H1 (cell line): ENCODE data around the gene C14orf132. TPM values are rescaled to one million over a fixed set of nuclear protein-coding genes. Genes with fewer than 3 reads are reported as not detected.

Experiments
- CTCF ChIA-PET: fragments of 300-600 bp; sonication (Branson Sonifier 250); formaldehyde crosslinking; loops from one replicate; lab custom pipeline; 2021; ENCODE audit not compliant: partially characterized antibody; lab: Charles Lee
- POLR2A ChIA-PET: fragments of 300-600 bp; sonication (Branson Sonifier 250); formaldehyde crosslinking; loops from one replicate; lab custom pipeline; 2021; ENCODE audit warnings: inconsistent platforms; ENCODE audit not compliant: partially characterized antibody; lab: Charles Lee
- DNase-seq, 2 experiments: peaks; one replicate each; pipeline versions ENCODE4 v3.0.0 to v3.0.0-alpha.2; 2010 to 2022; ENCODE audit warnings: low spot score in 2 of 2, low read depth in 1 of 2, mixed read lengths in 1 of 2
- FAIRE-seq: peaks from 2 replicates; lab custom pipeline; 2011; peaks lifted over from hg19 to GRCh38; lab: Jason Lieb, UNC
- H2AFZ ChIP-seq: 2 replicates; pipeline ENCODE4 v1.8.1; 2012; ENCODE audit warnings: low read length, inconsistent platforms
- H2AK5ac ChIP-seq: 2 replicates; pipeline ENCODE4 v1.6.1; 2013; ENCODE audit warnings: low read depth, low read length
- H2BK120ac ChIP-seq: replicated peaks from 2 replicates; pipeline ENCODE3; 2013; ENCODE audit warnings: low read depth, low read length, inconsistent platforms
- H2BK12ac ChIP-seq: 2 replicates; pipeline ENCODE4 v1.6.1; 2013; ENCODE audit warnings: low read depth, low read length
- H2BK15ac ChIP-seq: 2 replicates; pipeline ENCODE4 v1.6.1; 2013; ENCODE audit warnings: low read length
- H2BK20ac ChIP-seq: 2 replicates; pipeline ENCODE4 v1.6.1; 2013; ENCODE audit warnings: low read length
- H2BK5ac ChIP-seq: 2 replicates; pipeline ENCODE4 v1.6.1; 2013; ENCODE audit warnings: low read depth, low read length
- H3K14ac ChIP-seq: 2 replicates; pipeline ENCODE4 v1.6.1; 2013; ENCODE audit warnings: inconsistent platforms; ENCODE audit not compliant: insufficient read length
- H3K18ac ChIP-seq: 2 replicates; pipeline ENCODE4 v1.6.1; 2013; ENCODE audit warnings: low read length; ENCODE audit errors: extremely low read depth
- H3K23ac ChIP-seq: 2 replicates; pipeline ENCODE4 v1.6.1; 2013; ENCODE audit warnings: inconsistent platforms; ENCODE audit not compliant: insufficient read length
- H3K23me2 ChIP-seq: 2 replicates; pipeline ENCODE4 v1.6.1; 2013; ENCODE audit warnings: low read depth, low read length
- H3K27ac ChIP-seq: 2 replicates; pipeline ENCODE4 v1.6.1; 2011; ENCODE audit warnings: low read depth, low read length, inconsistent platforms
- H3K27me3 ChIP-seq, 4 experiments: replicated peaks in 1 of 4; 1 replicate in 1 of 4; 2 replicates in 3 of 4; pipeline versions ENCODE4 v1.6.1 to v1.8.1; 2011 to 2013; ENCODE audit warnings: low read length in 3 of 4, mild to moderate bottlenecking in 3 of 4, inconsistent platforms in 2 of 4, mixed read lengths in 2 of 4, moderate library complexity in 1 of 4; ENCODE audit not compliant: control insufficient read depth in 3 of 4, insufficient read depth in 3 of 4; ENCODE audit errors: extremely low read depth in 1 of 4
- H3K36me3 ChIP-seq, 4 experiments: 2 replicates each; pipeline versions ENCODE4 v1.6.1 to v1.8.1; 2011 to 2013; ENCODE audit warnings: mild to moderate bottlenecking in 4 of 4, low read length in 3 of 4, moderate library complexity in 2 of 4, control low read depth in 1 of 4, inconsistent platforms in 1 of 4; ENCODE audit not compliant: insufficient read depth in 4 of 4, control insufficient read depth in 2 of 4
- H3K4ac ChIP-seq: replicated peaks from 2 replicates; pipeline ENCODE3; 2013; ENCODE audit warnings: low read length, low read depth, mixed read lengths, inconsistent platforms; ENCODE audit not compliant: insufficient read length
- H3K4me1 ChIP-seq, 4 experiments: replicated peaks in 1 of 4; 1 replicate in 1 of 4; 2 replicates in 3 of 4; pipeline versions ENCODE4 v1.6.1 to v1.8.1; 2011 to 2013; ENCODE audit warnings: low read length in 3 of 4, inconsistent platforms in 2 of 4, mixed read lengths in 1 of 4; ENCODE audit not compliant: insufficient read depth in 4 of 4, control insufficient read depth in 3 of 4
- H3K4me2 ChIP-seq, 2 experiments: 2 replicates each; pipeline versions ENCODE4 v1.6.1 to v1.8.1; 2011 to 2013; ENCODE audit warnings: low read depth in 2 of 2, low read length in 2 of 2, control low read depth in 1 of 2, inconsistent platforms in 1 of 2, mild to moderate bottlenecking in 1 of 2; ENCODE audit not compliant: insufficient read depth in 1 of 2
- H3K4me3 ChIP-seq, 4 experiments: fragments of 200-600, 300-600 bp in 1 of 4; sonication (generic), shearing (Covaris generic), sonication (Bioruptor Twin) in 1 of 4; 2 replicates each; pipeline versions ENCODE4 v1.5.1 to v1.8.1; 2011 to 2016; ENCODE audit warnings: low read length in 4 of 4, low read depth in 3 of 4, control low read depth in 2 of 4, inconsistent platforms in 2 of 4, mild to moderate bottlenecking in 2 of 4, mixed read lengths in 1 of 4, moderate library complexity in 1 of 4; ENCODE audit not compliant: insufficient read depth in 2 of 4; ENCODE audit errors: extremely low read depth in 1 of 4
- H3K56ac ChIP-seq: replicated peaks from 2 replicates; pipeline ENCODE3; 2013; ENCODE audit warnings: low read depth, mild to moderate bottlenecking, mixed read lengths, low read length, inconsistent platforms; ENCODE audit not compliant: insufficient read length
- H3K79me1 ChIP-seq: 2 replicates; pipeline ENCODE4 v1.6.1; 2013; ENCODE audit warnings: low read depth, low read length, control low read depth
- H3K79me2 ChIP-seq, 2 experiments: 2 replicates each; pipeline versions ENCODE4 v1.6.1 to v1.8.1; 2012 to 2013; ENCODE audit warnings: low read length in 2 of 2, mild to moderate bottlenecking in 2 of 2, inconsistent platforms in 1 of 2; ENCODE audit not compliant: insufficient read depth in 2 of 2, control insufficient read depth in 1 of 2
- H3K9ac ChIP-seq, 4 experiments: replicated peaks in 1 of 4; 1 replicate in 1 of 4; 2 replicates in 3 of 4; pipeline versions ENCODE4 v1.6.1 to v1.8.1; 2011 to 2013; ENCODE audit warnings: low read depth in 3 of 4, low read length in 3 of 4, control low read depth in 2 of 4, mild to moderate bottlenecking in 2 of 4, moderate library complexity in 2 of 4, inconsistent platforms in 1 of 4; ENCODE audit errors: extremely low read depth in 1 of 4
- H3K9me3 ChIP-seq, 2 experiments: 2 replicates each; pipeline versions ENCODE4 v1.6.1 to v1.8.1; 2012 to 2013; ENCODE audit warnings: mild to moderate bottlenecking in 2 of 2, moderate library complexity in 2 of 2, control low read depth in 1 of 2, inconsistent platforms in 1 of 2, low read depth in 1 of 2, low read length in 1 of 2, mixed read lengths in 1 of 2; ENCODE audit not compliant: insufficient read depth in 2 of 2
- H4K20me1 ChIP-seq, 2 experiments: replicated peaks in 1 of 2; 2 replicates each; pipeline versions ENCODE3 to v1.8.1; 2011 to 2013; ENCODE audit warnings: inconsistent platforms in 2 of 2, low read length in 2 of 2, mild to moderate bottlenecking in 1 of 2; ENCODE audit not compliant: insufficient read depth in 2 of 2, control insufficient read depth in 1 of 2
- H4K5ac ChIP-seq: 2 replicates; pipeline ENCODE4 v1.6.1; 2013; ENCODE audit warnings: low read length, low read depth, mixed read lengths, inconsistent platforms; ENCODE audit not compliant: insufficient read length
- H4K8ac ChIP-seq: 2 replicates; pipeline ENCODE4 v1.8.0; 2013; ENCODE audit warnings: mild to moderate bottlenecking, moderate library complexity, low read length, inconsistent platforms; ENCODE audit not compliant: insufficient read depth; ENCODE audit errors: extremely low read depth
- H4K91ac ChIP-seq: replicated peaks from 2 replicates; pipeline ENCODE3; 2013; ENCODE audit warnings: low read length, mixed read lengths, inconsistent platforms; ENCODE audit not compliant: insufficient read length
- ASH2L ChIP-seq: fragments of 200-600, 300-600 bp; sonication (generic); IDR thresholded peaks from one replicate; pipeline ENCODE4 v1.7.1; 2017; ENCODE audit warnings: low read length
- ATF2 ChIP-seq: IDR thresholded peaks from 2 replicates; pipeline ENCODE4 v1.6.1; 2012; ENCODE audit warnings: low read length, inconsistent platforms
- BACH1 ChIP-seq: IDR thresholded peaks from 2 replicates; pipeline ENCODE4 v1.6.1; 2012; ENCODE audit warnings: low read length, improper control_type of control experiment
- BRCA1 ChIP-seq: IDR thresholded peaks from 2 replicates; pipeline ENCODE4 v1.6.1; 2012; ENCODE audit warnings: low read depth, low read length, improper control_type of control experiment
- CBX8 ChIP-seq: fragments of 300-800, 300-1000 bp; sonication (generic); IDR thresholded peaks from 2 replicates; pipeline ENCODE4 v1.7.1; 2016; ENCODE audit warnings: low read depth, low read length, borderline replicate concordance
- CEBPB ChIP-seq: IDR thresholded peaks from 2 replicates; pipeline ENCODE4 v1.6.1; 2012; ENCODE audit warnings: low read depth, low read length
- GABPA ChIP-seq: IDR thresholded peaks from 2 replicates; pipeline ENCODE4 v1.6.1; 2011; ENCODE audit warnings: mild to moderate bottlenecking, low read length, moderate library complexity, borderline replicate concordance; ENCODE audit not compliant: insufficient read depth
- MAX ChIP-seq: IDR thresholded peaks from 2 replicates; pipeline ENCODE4 v1.6.1; 2012; ENCODE audit warnings: inconsistent platforms
- SP1 ChIP-seq: IDR thresholded peaks from 2 replicates; pipeline ENCODE4 v1.6.1; 2011; ENCODE audit warnings: low read depth, low read length
- TBP ChIP-seq: IDR thresholded peaks from 2 replicates; pipeline ENCODE4 v1.6.1; 2011; ENCODE audit warnings: low read depth, low read length, improper control_type of control experiment
- WGBS, 2 experiments: shearing (Covaris generic) in 1 of 2; methylation state at CpG; one replicate each; pipeline versions ENCODE4 v1.1.6 to v1.1.7; 2013 to 2015; ENCODE audit warnings: low lambda C conversion rate in 2 of 2, mixed read lengths in 2 of 2, inconsistent platforms in 1 of 2, low coverage in 1 of 2, missing lambda C conversion rate in 1 of 2; ENCODE audit not compliant: insufficient replicate concordance in 2 of 2, insufficient coverage in 1 of 2, insufficient read length in 1 of 2; ENCODE audit errors: extremely low coverage in 1 of 2, missing lambda C conversion rate in 1 of 2; 5-methylcytosine and 5-hydroxymethylcytosine counted together
- polyA plus RNA-seq, 7 experiments: library from polyadenylated mRNA; depleted of rRNA in 3 of 7; stranded (reverse) in 5 of 7; unstranded in 2 of 7; fragments of >200 nt in 5 of 7; fragments of 200-250 nt in 2 of 7; gene quantifications; 1 replicate in 5 of 7; 2 replicates in 1 of 7; 4 replicates in 1 of 7; pipeline versions ENCODE4 v1.2.1 to v1.2.3, GENCODE V29; 2011 to 2013; ENCODE audit warnings: missing spikeins in 2 of 7, mixed read lengths in 2 of 7
- total RNA-seq: library from RNA; stranded (reverse); fragmentation: NEBNext Ultra II Directional; extraction: Animal tissue kit (Norgen Biotek cat#: 25700); gene quantifications from 2 replicates; pipeline ENCODE4 v1.2.1, GENCODE V29; 2021

The C14orf132 gene
- total and polyA plus RNA-seq, 2 of the 8 experiments (the other 6 are each of a cell fraction or from before 2014, with no cell fraction given) = 11.7 to 32.5 TPM

GRCh38 chr14:96089401-96089800 is 50.2 kb downstream of the C14orf132 start:
- H2BK120ac ChIP-seq = no peak overlapping the region
- no peak overlapping the region for H3K23ac ChIP-seq
- no peaks in the 10 kb centered on the region; the same call in 1 of the 2 replicates for H3K23me2 ChIP-seq
- no peak overlapping the region for H3K14ac ChIP-seq
- H2BK15ac ChIP-seq = no peak overlapping the region
- H4K8ac ChIP-seq = peak overlapping the region; percentile 11; the same call in 1 of the 2 replicates
- H2BK12ac ChIP-seq = no peak overlapping the region
- 93% methylated on average over 4 of the region's 4 CpGs; no CpG with 5 or more reads in 1 of the 2 experiments for WGBS, 2 experiments
- H3K79me1 ChIP-seq = peaks cover 3% of the 10 kb centered on the region; the same call in 1 of the 2 replicates
- no peaks in the 10 kb centered on the region for H3K9me3 ChIP-seq
- CTCF ChIA-PET = interaction anchor here (0.6 to 5.3 kb wide), 9 partner anchors 8 to 528 kb away, joined by 3 to 31 read pairs (median 4); no protein-coding TSS in a partner anchor
- peaks cover 0 to 4% of the 10 kb centered on the region in 2 experiments for H4K20me1 ChIP-seq
- no peak overlapping the region for H3K18ac ChIP-seq
- FAIRE-seq (no peak), DNase-seq (no peak)
- no peak overlapping the region for H3K9ac ChIP-seq
- H2AFZ ChIP-seq = no peak overlapping the region
- H4K91ac ChIP-seq = no peak overlapping the region
- H3K4ac ChIP-seq = no peak overlapping the region
- POLR2A ChIA-PET = no interaction called here
- peaks cover 0 to 15% (median 6%) of the 10 kb centered on the region in 4 experiments; a peak in 5 of 8 replicates for H3K36me3 ChIP-seq
- H4K5ac ChIP-seq = no peak overlapping the region
- no peak overlapping the region for H3K27ac ChIP-seq
- H2BK20ac ChIP-seq = no peak overlapping the region
- H3K79me2 ChIP-seq = no peaks in the 10 kb centered on the region
- H3K56ac ChIP-seq = no peak overlapping the region
- no peak overlapping the region for H3K4me2 ChIP-seq
- H3K4me1 ChIP-seq = peaks cover 0 to 5% (median 0%) of the 10 kb centered on the region in 4 experiments; a peak in 3 of 7 replicates
- no peak overlapping the region for H3K4me3 ChIP-seq
- H2AK5ac ChIP-seq = no peak overlapping the region
- H2BK5ac ChIP-seq = no peak overlapping the region
- TF ChIP-seq GABPA (no peak), TBP (no peak), SP1 (no peak), ATF2 (no peak), MAX (no peak), CBX8 (no peak), CEBPB (no peak), BACH1 (no peak), ASH2L (no peak), BRCA1 (no peak)
- H3K27me3 ChIP-seq = no peaks in the 10 kb centered on the region
